ENCODE measurements around the gene ZNF630.

DNA sequence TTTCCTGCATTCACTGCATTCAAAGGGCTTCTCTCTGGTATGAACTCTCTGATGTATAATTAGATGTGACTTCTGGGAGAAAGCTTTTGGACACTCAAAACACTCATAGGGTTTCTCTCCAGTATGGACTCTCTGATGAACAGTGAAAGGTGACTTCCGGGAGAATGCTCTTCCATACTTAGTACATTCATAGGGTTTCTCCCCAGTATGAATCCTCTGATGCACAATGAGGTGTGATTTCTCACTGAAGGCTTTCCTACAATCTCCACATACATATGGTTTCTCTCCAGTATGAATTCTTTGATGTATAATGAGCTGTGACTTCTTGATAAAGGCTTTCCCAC lies 12.2 kb downstream of the ZNF630 start:
- TF ChIP-seq, protein P1, sequence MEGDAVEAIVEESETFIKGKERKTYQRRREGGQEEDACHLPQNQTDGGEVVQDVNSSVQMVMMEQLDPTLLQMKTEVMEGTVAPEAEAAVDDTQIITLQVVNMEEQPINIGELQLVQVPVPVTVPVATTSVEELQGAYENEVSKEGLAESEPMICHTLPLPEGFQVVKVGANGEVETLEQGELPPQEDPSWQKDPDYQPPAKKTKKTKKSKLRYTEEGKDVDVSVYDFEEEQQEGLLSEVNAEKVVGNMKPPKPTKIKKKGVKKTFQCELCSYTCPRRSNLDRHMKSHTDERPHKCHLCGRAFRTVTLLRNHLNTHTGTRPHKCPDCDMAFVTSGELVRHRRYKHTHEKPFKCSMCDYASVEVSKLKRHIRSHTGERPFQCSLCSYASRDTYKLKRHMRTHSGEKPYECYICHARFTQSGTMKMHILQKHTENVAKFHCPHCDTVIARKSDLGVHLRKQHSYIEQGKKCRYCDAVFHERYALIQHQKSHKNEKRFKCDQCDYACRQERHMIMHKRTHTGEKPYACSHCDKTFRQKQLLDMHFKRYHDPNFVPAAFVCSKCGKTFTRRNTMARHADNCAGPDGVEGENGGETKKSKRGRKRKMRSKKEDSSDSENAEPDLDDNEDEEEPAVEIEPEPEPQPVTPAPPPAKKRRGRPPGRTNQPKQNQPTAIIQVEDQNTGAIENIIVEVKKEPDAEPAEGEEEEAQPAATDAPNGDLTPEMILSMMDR (IDR thresholded peaks at IDR 0.05) = no peak
- TF ChIP-seq POLR2AphosphoS5 (IDR thresholded peaks at IDR 0.05; ENCODE audit: low read depth, low read length) (no peak), SIN3A (IDR thresholded peaks at IDR 0.05; ENCODE audit: borderline replicate concordance, insufficient read depth, low read depth, low read length) (no peak), TCF7L2 (IDR thresholded peaks at IDR 0.05; ENCODE audit: low read depth, low read length) (no peak)
- TF ChIP-seq, protein P2, sequence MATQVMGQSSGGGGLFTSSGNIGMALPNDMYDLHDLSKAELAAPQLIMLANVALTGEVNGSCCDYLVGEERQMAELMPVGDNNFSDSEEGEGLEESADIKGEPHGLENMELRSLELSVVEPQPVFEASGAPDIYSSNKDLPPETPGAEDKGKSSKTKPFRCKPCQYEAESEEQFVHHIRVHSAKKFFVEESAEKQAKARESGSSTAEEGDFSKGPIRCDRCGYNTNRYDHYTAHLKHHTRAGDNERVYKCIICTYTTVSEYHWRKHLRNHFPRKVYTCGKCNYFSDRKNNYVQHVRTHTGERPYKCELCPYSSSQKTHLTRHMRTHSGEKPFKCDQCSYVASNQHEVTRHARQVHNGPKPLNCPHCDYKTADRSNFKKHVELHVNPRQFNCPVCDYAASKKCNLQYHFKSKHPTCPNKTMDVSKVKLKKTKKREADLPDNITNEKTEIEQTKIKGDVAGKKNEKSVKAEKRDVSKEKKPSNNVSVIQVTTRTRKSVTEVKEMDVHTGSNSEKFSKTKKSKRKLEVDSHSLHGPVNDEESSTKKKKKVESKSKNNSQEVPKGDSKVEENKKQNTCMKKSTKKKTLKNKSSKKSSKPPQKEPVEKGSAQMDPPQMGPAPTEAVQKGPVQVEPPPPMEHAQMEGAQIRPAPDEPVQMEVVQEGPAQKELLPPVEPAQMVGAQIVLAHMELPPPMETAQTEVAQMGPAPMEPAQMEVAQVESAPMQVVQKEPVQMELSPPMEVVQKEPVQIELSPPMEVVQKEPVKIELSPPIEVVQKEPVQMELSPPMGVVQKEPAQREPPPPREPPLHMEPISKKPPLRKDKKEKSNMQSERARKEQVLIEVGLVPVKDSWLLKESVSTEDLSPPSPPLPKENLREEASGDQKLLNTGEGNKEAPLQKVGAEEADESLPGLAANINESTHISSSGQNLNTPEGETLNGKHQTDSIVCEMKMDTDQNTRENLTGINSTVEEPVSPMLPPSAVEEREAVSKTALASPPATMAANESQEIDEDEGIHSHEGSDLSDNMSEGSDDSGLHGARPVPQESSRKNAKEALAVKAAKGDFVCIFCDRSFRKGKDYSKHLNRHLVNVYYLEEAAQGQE (IDR thresholded peaks at IDR 0.05; ENCODE audit: insufficient read depth in 1 of 2, low read depth in 2 of 2, low read length in 1 of 2) = no peak
